NB4 (cell line): ENCODE measurements around the gene LRRC3B.

ENCODE experiments used
- DNase-seq: peaks from one replicate; pipeline ENCODE4 v3.0.0; 2010; ENCODE audit warnings: low read depth
- H3K4me3 ChIP-seq: one replicate; pipeline ENCODE4 v1.5.1; 2011; ENCODE audit warnings: mild to moderate bottlenecking, low read depth, low read length, moderate library complexity
- MYC ChIP-seq: IDR thresholded peaks from 2 replicates; pipeline ENCODE4 v1.6.1; 2011; ENCODE audit warnings: low read depth, low read length
- POLR2A ChIP-seq: IDR thresholded peaks from 2 replicates; pipeline ENCODE4 v1.6.1; 2011; ENCODE audit warnings: mild to moderate bottlenecking; ENCODE audit not compliant: insufficient read length; ENCODE audit errors: extremely low read depth
- TF ChIP-seq, protein P1 (sequence below): IDR thresholded peaks from one replicate; pipeline ENCODE4 v1.5.1; 2012; ENCODE audit warnings: low read depth, low read length
- TF ChIP-seq, protein P2 (sequence below): IDR thresholded peaks from 2 replicates; pipeline ENCODE4 v1.6.1; 2011; ENCODE audit warnings: low read depth, low read length

LRRC3B gene

GRCh38 chr3:26622621-26623418, at the start of gene LRRC3B:
Gene LRRC3B, plus strand, starts transcription at chr3:26622772. Its CDS starts 86,901 bp downstream, at chr3:26709673.
- DNase-seq, result no peak
- no peak within 1 kb of the TSS for H3K4me3 ChIP-seq
- TF ChIP-seq MYC (no peak), POLR2A (no peak)
- TF ChIP-seq, protein P1, sequence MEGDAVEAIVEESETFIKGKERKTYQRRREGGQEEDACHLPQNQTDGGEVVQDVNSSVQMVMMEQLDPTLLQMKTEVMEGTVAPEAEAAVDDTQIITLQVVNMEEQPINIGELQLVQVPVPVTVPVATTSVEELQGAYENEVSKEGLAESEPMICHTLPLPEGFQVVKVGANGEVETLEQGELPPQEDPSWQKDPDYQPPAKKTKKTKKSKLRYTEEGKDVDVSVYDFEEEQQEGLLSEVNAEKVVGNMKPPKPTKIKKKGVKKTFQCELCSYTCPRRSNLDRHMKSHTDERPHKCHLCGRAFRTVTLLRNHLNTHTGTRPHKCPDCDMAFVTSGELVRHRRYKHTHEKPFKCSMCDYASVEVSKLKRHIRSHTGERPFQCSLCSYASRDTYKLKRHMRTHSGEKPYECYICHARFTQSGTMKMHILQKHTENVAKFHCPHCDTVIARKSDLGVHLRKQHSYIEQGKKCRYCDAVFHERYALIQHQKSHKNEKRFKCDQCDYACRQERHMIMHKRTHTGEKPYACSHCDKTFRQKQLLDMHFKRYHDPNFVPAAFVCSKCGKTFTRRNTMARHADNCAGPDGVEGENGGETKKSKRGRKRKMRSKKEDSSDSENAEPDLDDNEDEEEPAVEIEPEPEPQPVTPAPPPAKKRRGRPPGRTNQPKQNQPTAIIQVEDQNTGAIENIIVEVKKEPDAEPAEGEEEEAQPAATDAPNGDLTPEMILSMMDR, result no peak
- TF ChIP-seq, protein P2, sequence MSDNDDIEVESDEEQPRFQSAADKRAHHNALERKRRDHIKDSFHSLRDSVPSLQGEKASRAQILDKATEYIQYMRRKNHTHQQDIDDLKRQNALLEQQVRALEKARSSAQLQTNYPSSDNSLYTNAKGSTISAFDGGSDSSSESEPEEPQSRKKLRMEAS, result no peak

GRCh38 chr3:26574766-26575165, 47.8 kb upstream of the LRRC3B start:
- TF ChIP-seq POLR2A (no peak), MYC (no peak)
- TF ChIP-seq, protein P1, result no peak
- TF ChIP-seq, protein P2, result no peak
- no peak overlapping the region for H3K4me3 ChIP-seq
- DNase-seq, result no peak

DNA sequence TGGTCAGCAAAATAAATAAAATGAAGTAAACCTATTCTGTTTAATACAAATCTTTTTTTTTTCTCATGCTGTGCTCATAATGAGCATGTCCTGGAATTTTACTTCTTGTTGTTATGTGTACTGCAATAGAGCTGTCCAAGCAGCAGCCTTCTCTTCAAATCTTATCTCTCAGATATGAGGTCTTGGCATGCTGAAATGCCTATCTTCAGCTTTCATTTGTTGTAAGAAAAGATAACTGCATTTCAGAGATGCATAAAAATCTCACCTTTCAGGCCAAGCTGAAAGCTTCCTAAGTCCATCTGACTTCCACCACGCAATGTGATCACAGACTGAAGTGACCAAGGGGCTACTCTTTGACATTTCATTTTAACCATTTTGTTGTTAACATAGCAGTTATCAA, 43.5 kb upstream of the LRRC3B start:
- TF ChIP-seq POLR2A, result no peak
- no peak for TF ChIP-seq MYC
- TF ChIP-seq, protein P1, result no peak
- TF ChIP-seq, protein P2, result no peak
- H3K4me3 ChIP-seq, result no peak overlapping the region
- DNase-seq, result no peak

DNA sequence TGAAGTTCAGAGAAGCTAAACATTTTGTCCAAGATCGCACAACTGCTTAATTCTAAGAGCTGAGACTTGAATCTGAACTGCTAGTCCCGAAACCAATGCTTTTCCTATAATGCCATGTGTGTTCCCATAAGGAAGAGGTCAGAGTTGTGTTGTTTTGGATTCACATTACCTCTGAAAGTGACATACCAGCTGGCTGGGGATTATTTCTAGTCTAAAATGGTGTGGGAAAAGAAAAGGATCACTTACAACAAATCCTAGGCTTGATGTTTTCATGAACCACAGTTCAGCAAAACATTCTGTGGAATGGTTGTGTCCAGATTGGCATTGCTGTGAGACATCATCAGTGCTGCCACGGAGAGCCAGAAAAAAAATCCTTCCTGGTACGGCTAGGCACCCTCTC, 35.0 kb upstream of the LRRC3B start:
- H3K4me3 ChIP-seq, result no peak overlapping the region
- TF ChIP-seq, protein P1, result no peak
- TF ChIP-seq MYC (no peak), POLR2A (no peak)
- TF ChIP-seq, protein P2, result no peak

DNA sequence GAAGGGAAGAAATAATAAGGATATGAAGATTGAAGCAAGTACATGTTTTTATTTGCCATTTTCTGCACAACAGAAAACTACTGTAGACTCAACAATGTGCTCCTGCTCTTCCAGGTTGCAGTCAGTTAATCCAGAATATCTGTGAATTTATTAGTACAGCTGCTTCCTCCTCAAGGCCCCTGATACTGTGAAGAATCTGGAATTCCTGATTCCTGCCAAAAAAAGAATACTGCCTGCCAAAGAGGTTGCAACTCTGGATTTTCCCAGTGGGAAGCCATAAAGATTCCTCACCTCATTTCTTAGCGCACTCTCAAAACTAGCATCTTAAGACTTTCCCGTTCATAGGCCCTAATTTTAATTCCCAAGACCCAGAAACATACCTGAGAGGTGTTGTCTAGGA, 33.6 kb upstream of the LRRC3B start:
- no peak for DNase-seq
- TF ChIP-seq MYC (no peak), POLR2A (no peak)
- TF ChIP-seq, protein P2, result no peak
- TF ChIP-seq, protein P1, result no peak
- H3K4me3 ChIP-seq, result no peak overlapping the region

More for the DNA sequence above, 35.0 kb upstream of the LRRC3B start:
- DNase-seq, result no peak
